Common myeloid progenitor, CD34-positive (primary cell): Measurements from ENCODE around the gene PDS5B.

Source experiments
- CTCF ChIA-PET: fragments of 350-600 bp; sonication (Branson Sonifier 250); formaldehyde crosslinking; loops from one replicate; lab custom pipeline; 2021; ENCODE audit warnings: antibody characterized with exemption; lab: Charles Lee
- POLR2A ChIA-PET: fragments of 350-600 bp; sonication (Branson Sonifier 250); formaldehyde crosslinking; loops from one replicate; lab custom pipeline; 2021; ENCODE audit warnings: antibody characterized with exemption; lab: Charles Lee
- DNase-seq, 3 donors: peaks; one replicate each; pipeline versions ENCODE4 v3.0.0 to v3.0.0-alpha.2; 2013
- H3K27ac ChIP-seq, 2 experiments: 1 replicate in 1 of 2; 2 replicates in 1 of 2; pipeline ENCODE4 v1.7.0; 2013; ENCODE audit warnings: inconsistent platforms in 2 of 2, low read length in 2 of 2, mild to moderate bottlenecking in 2 of 2, low read depth in 1 of 2, moderate library complexity in 1 of 2; ENCODE audit not compliant: severe bottlenecking in 2 of 2, insufficient read depth in 1 of 2, poor library complexity in 1 of 2
- H3K27me3 ChIP-seq, 5 experiments: replicated peaks in 2 of 5; 1 replicate in 3 of 5; 2 replicates in 2 of 5; pipeline versions ENCODE4 v1.6.1 to v1.7.0; 2013; ENCODE audit warnings: low read length in 4 of 5, mild to moderate bottlenecking in 2 of 5, moderate library complexity in 2 of 5, inconsistent platforms in 1 of 5; ENCODE audit not compliant: insufficient read depth in 5 of 5, control insufficient read depth in 4 of 5
- H3K36me3 ChIP-seq, 4 experiments: 1 replicate in 2 of 4; 2 replicates in 2 of 4; pipeline versions ENCODE4 v1.6.1 to v1.7.0; 2013; ENCODE audit warnings: low read length in 3 of 4, control low read depth in 1 of 4, mild to moderate bottlenecking in 1 of 4; ENCODE audit not compliant: control insufficient read depth in 4 of 4, insufficient read depth in 4 of 4
- H3K4me1 ChIP-seq, 4 experiments: 1 replicate in 3 of 4; 2 replicates in 1 of 4; pipeline versions ENCODE4 v1.6.1 to v1.7.1; 2013; ENCODE audit warnings: low read length in 3 of 4, mild to moderate bottlenecking in 3 of 4, control low read depth in 1 of 4, inconsistent platforms in 1 of 4, moderate library complexity in 1 of 4; ENCODE audit not compliant: control insufficient read depth in 4 of 4, insufficient read depth in 4 of 4; ENCODE audit errors: control extremely low read depth in 1 of 4
- H3K4me3 ChIP-seq, 7 experiments: 1 replicate in 4 of 7; 2 replicates in 3 of 7; pipeline versions ENCODE4 v1.5.1 to v1.7.0; 2013; ENCODE audit warnings: mild to moderate bottlenecking in 7 of 7, low read length in 6 of 7, moderate library complexity in 6 of 7, inconsistent platforms in 2 of 7, low read depth in 2 of 7, control low read depth in 1 of 7; ENCODE audit not compliant: insufficient read depth in 4 of 7, control insufficient read depth in 1 of 7; ENCODE audit errors: extremely low read depth in 1 of 7
- H3K9me3 ChIP-seq, 5 experiments: 1 replicate in 4 of 5; 2 replicates in 1 of 5; pipeline versions ENCODE4 v1.6.1 to v1.7.1; 2013; ENCODE audit warnings: low read length in 4 of 5, mild to moderate bottlenecking in 2 of 5, inconsistent platforms in 1 of 5, low read depth in 1 of 5, moderate library complexity in 1 of 5; ENCODE audit not compliant: control insufficient read depth in 4 of 5, insufficient read depth in 2 of 5; ENCODE audit errors: control extremely low read depth in 1 of 5
- WGBS: methylation state at CpG from one replicate; pipeline ENCODE4 v1.1.5; 2013; ENCODE audit not compliant: insufficient coverage; 5-methylcytosine and 5-hydroxymethylcytosine counted together

Gene PDS5B

DNA sequence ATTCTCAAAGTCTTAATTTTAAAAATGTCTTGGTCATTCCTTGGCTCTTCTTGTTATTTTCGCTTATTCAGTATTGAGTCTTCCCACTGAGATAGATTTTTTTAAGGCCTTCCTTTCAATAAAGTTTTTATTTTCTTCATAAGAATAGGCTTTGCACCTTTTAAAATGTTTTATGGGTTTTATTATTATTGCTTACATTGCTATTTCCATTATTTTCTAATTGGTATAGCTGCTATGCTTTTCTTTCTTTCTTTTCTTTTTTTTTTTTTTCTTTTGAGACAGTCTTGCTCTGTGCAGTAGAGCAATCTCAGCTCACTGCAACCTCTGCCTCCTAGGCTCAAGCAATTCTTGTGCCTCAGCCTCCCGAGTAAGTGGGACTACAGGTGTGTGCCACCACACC lies 195.7 kb downstream of the PDS5B start:
- CTCF ChIA-PET, result interaction anchor here (2.0 kb wide), 1 partner anchor 30 kb away, joined by 4 read pairs; no protein-coding TSS in a partner anchor

DNA sequence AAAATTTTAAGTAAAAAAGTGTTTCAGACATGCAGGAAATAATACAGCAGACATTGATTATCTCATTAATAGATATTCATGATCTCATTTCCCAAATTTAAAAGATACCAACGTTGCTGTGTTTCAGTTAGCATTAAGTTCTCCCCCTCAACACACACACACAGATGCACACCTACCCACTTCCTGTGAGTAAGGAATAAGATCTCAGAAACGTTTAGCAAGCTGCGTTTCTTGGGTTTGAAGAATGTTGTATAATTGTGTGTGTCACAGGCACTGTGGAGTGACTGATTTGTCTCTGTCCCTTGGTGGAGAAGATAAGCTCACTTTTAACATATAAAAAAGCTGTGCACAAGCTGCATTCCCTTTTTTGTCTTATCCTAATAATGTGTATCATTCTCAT lies 196.8 kb downstream of the PDS5B start:
- peak in 2 of 3 donors; percentile 60 to 77 for DNase-seq
- WGBS, result no CpG with 5 or more reads among the region's 3 CpGs
- H3K36me3 ChIP-seq, result peaks cover 0 to 21% (median 10%) of the 10 kb centered on the region in 4 experiments
- ChIA-PET POLR2A (no interaction called here), CTCF (interaction anchor here (2.0 kb wide), 1 partner anchor 28 kb away, joined by 4 read pairs; no protein-coding TSS in a partner anchor)
- peaks cover 0 to 13% (median 3%) of the 10 kb centered on the region in 4 experiments for H3K4me1 ChIP-seq
- no peak overlapping the region for H3K4me3 ChIP-seq
- H3K9me3 ChIP-seq, result peaks cover 0 to 11% (median 0%) of the 10 kb centered on the region in 5 experiments
- H3K27me3 ChIP-seq, result no peaks in the 10 kb centered on the region
- no peak overlapping the region for H3K27ac ChIP-seq

More for the DNA sequence above, 195.7 kb downstream of the PDS5B start:
- POLR2A ChIA-PET, result no interaction called here
- Histone ChIP-seq H3K36me3 (peaks cover 0 to 20% (median 10%) of the 10 kb centered on the region in 4 experiments), H3K4me1 (peaks cover 0 to 13% (median 3%) of the 10 kb centered on the region in 4 experiments), H3K27ac (no peak overlapping the region), H3K27me3 (no peaks in the 10 kb centered on the region), H3K4me3 (no peak overlapping the region), H3K9me3 (peaks cover 0 to 11% (median 0%) of the 10 kb centered on the region in 5 experiments)
- DNase-seq, result no peak
- WGBS, result 100% methylated on average over 1 of the region's 2 CpGs

DNA sequence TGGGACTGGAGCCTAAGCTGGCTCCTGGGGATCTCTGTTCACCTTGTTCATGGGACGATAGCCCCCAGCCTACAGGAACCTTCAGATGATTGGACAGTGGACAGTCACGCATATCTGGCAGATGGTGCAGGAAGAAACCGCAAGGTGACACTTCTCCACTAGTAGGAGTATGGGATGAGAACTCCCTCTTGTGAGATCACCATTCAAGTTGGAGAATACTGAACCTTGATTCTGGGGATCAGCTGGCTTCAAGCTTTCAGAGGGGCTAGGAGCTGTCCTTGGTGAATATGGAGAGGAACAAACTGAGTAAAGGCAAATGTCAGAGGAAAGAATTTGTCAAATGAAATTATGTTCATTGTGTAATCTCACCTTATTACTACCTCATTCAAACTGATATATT lies 204.5 kb downstream of the PDS5B start:
- H3K4me3 ChIP-seq, result no peak overlapping the region
- WGBS, result 100% methylated on average over 3 of the region's 3 CpGs
- POLR2A ChIA-PET, result no interaction called here
- H3K9me3 ChIP-seq, result no peaks in the 10 kb centered on the region
- H3K4me1 ChIP-seq, result peaks cover 0 to 7% (median 6%) of the 10 kb centered on the region in 4 experiments
- no peak overlapping the region for H3K27ac ChIP-seq
- CTCF ChIA-PET, result no interaction called here
- DNase-seq, result no peak
- H3K36me3 ChIP-seq, result peaks cover 0 to 3% (median 0%) of the 10 kb centered on the region in 4 experiments
- H3K27me3 ChIP-seq, result no peaks in the 10 kb centered on the region

DNA sequence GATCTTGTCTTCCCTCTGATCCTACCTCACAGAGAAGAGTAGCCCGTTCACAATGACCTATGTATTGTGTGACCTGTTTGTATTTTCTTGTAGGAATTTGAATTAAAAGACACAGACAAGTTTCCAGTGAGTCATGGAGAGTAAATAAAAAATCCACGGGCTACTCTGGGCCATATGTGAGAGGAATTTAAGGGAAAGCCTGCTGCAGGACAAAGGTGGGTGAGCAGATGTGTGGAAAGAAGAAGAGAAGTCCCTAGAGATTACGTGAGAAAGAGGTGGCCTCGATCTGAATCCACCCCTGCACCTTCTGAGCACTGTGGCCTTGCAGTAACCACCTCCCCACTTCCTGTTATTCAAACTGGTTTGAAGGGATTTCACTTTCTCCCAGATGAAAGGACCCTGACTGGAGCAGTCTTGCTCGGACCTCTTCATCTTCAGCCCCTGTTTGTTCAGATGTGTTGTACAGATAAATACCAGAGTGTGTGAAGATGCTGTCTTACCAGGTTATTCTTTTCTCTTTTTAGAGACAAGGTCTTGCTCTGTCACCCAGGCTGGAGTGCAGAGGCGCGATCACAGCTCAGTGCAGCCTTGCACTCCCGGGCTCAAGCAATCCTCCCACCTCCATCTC lies 205.4 kb downstream of the PDS5B start:
- peaks cover 0 to 7% (median 6%) of the 10 kb centered on the region in 4 experiments for H3K4me1 ChIP-seq
- peaks cover 0 to 3% (median 0%) of the 10 kb centered on the region in 4 experiments for H3K36me3 ChIP-seq
- ChIA-PET POLR2A (no interaction called here), CTCF (no interaction called here)
- 64% methylated on average over 6 of the region's 8 CpGs for WGBS
- peak in 2 of 3 donors; percentile 19 to 23 for DNase-seq
- no peaks in the 10 kb centered on the region for H3K9me3 ChIP-seq
- H3K27ac ChIP-seq, result no peak overlapping the region
- no peaks in the 10 kb centered on the region for H3K27me3 ChIP-seq
- no peak overlapping the region for H3K4me3 ChIP-seq

DNA sequence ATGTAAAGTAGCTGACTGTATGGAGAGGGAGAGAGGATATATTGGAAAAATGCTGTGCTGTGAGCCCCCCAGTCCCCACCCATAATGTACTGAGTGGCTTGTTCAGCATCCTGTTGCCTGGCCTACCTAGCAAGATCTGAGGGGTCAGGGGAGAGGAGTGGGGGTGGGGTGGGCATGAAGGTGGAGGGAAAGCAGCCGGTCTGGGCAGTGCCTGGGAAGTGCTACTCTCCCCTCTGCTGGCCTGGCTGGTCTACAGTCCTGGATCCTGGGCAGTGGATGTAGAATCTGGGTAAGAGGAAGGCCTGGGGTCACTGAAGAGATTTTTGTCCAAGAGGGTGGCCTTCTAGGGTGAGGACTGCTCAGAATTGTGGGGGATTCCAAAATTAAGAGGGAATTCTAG lies 210.5 kb downstream of the PDS5B start:
- 100% methylated on average over 1 of the region's 1 CpG for WGBS
- Histone ChIP-seq H3K27ac (no peak overlapping the region), H3K4me1 (peaks cover 0 to 3% (median 1%) of the 10 kb centered on the region in 4 experiments), H3K9me3 (peaks cover 0 to 8% (median 0%) of the 10 kb centered on the region in 5 experiments), H3K4me3 (no peak overlapping the region), H3K27me3 (no peaks in the 10 kb centered on the region), H3K36me3 (no peaks in the 10 kb centered on the region)
- no peak for DNase-seq
- ChIA-PET CTCF (no interaction called here), POLR2A (no interaction called here)

DNA sequence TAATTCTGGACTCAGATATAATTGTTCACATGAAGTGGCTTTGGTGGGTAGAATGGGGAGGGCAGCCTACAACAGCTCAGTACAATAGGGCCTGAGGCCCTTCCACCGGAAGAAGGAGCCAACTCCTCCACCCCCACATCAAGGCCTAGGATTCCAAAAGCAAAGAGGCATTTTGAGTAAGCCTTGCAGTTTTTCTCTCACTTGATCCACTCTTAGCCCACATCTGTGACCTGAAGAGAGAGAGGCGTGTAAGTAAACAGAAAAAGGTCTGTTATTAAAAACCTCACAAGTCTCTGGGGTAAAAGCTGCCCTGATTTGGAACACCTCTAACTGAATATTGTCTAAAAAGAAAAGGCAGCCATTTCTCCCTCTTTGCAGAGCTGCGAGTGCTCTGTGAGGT lies 215.9 kb downstream of the PDS5B start:
- ChIA-PET POLR2A (no interaction called here), CTCF (no interaction called here)
- Histone ChIP-seq H3K4me3 (no peak overlapping the region), H3K27ac (no peak overlapping the region), H3K9me3 (peaks cover 0 to 9% (median 0%) of the 10 kb centered on the region in 5 experiments), H3K27me3 (no peaks in the 10 kb centered on the region), H3K36me3 (no peaks in the 10 kb centered on the region), H3K4me1 (no peaks in the 10 kb centered on the region)
- WGBS, result 71% methylated on average over 1 of the region's 3 CpGs
- DNase-seq, result no peak

DNA sequence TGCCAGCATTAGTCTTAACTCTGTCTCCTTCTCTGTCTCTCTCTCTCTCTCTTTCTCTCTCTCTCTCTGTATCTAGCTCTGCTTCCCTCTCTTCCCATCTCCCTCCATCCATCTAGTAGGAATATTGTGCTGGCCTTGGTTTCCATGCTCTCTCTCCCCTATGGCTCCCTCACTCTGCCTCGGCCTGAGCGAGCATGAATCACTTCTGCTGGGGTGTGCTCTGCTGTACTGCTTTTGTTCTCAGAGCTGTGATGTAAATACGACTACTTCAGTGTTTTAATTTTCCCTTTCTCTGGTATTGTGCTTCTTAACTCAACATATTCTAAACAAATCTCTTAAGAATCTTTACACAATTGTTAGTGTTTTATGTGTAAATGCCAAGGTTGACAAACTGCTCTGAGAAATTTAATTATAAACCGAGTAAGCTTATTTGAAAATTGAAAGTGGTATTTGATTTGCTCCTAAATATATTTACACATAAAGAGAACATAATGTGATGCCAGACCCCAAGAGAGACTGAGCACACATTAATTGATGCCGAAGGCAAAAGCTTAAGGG lies 218.5 kb downstream of the PDS5B start:
- 100% methylated on average over 2 of the region's 5 CpGs for WGBS
- Histone ChIP-seq H3K9me3 (peaks cover 0 to 6% (median 0%) of the 10 kb centered on the region in 5 experiments), H3K27ac (no peak overlapping the region), H3K36me3 (no peaks in the 10 kb centered on the region), H3K4me1 (no peaks in the 10 kb centered on the region), H3K27me3 (no peaks in the 10 kb centered on the region), H3K4me3 (no peak overlapping the region)
- ChIA-PET CTCF (no interaction called here), POLR2A (interaction anchor here (0.5 kb wide), 1 partner anchor 1340 kb away, joined by 4 read pairs; no protein-coding TSS in a partner anchor)
- no peak for DNase-seq
